Activated CD4-positive, alpha-beta memory T cell treated with anti-CD3 and anti-CD28 coated beads, Interleukin-2, amount 10 ng/mL, durations not matched to agents 7 days and 5 days (primary cell): Measurements from ENCODE around the gene WFIKKN1. TPM values are rescaled to one million over a fixed set of nuclear protein-coding genes. Genes with fewer than 3 reads are reported as not detected.

Experiments used
- CTCF ChIA-PET: fragments of 350-600 bp; sonication (Branson Sonifier 250); formaldehyde crosslinking; loops from one replicate; lab custom pipeline; 2021; ENCODE audit warnings: antibody characterized with exemption, inconsistent platforms; lab: Charles Lee
- POLR2A ChIA-PET: fragments of 350-600 bp; sonication (Branson Sonifier 250); formaldehyde crosslinking; loops from one replicate; lab custom pipeline; 2021; ENCODE audit warnings: antibody characterized with exemption; lab: Charles Lee
- DNase-seq: peaks from one replicate; pipeline ENCODE4 v3.0.0-alpha.2; 2020
- H3K27ac Mint-ChIP-seq: one replicate; pipeline ENCODE4 v1.8.0; 2021; ENCODE audit warnings: mild to moderate bottlenecking, mixed read lengths
- H3K27me3 Mint-ChIP-seq: one replicate; pipeline ENCODE4 v1.8.0; 2021; ENCODE audit warnings: mixed read lengths
- H3K36me3 Mint-ChIP-seq: one replicate; pipeline ENCODE4 v1.8.0; 2021; ENCODE audit warnings: low read depth, mixed read lengths
- H3K4me1 Mint-ChIP-seq: one replicate; pipeline ENCODE4 v1.8.0; 2021; ENCODE audit warnings: mixed read lengths
- H3K4me3 Mint-ChIP-seq: one replicate; pipeline ENCODE4 v1.8.0; 2021; ENCODE audit warnings: mild to moderate bottlenecking, mixed read lengths
- H3K9me3 Mint-ChIP-seq: one replicate; pipeline ENCODE4 v1.8.0; 2021; ENCODE audit warnings: mixed read lengths
- total RNA-seq, 2 experiments: library from RNA; stranded (reverse); gene quantifications; one replicate each; pipeline ENCODE4 v1.2.3, GENCODE V29; 2021

Gene WFIKKN1
- total RNA-seq, 2 experiments from 2014 or later = 0.10 to 0.13 TPM

DNA sequence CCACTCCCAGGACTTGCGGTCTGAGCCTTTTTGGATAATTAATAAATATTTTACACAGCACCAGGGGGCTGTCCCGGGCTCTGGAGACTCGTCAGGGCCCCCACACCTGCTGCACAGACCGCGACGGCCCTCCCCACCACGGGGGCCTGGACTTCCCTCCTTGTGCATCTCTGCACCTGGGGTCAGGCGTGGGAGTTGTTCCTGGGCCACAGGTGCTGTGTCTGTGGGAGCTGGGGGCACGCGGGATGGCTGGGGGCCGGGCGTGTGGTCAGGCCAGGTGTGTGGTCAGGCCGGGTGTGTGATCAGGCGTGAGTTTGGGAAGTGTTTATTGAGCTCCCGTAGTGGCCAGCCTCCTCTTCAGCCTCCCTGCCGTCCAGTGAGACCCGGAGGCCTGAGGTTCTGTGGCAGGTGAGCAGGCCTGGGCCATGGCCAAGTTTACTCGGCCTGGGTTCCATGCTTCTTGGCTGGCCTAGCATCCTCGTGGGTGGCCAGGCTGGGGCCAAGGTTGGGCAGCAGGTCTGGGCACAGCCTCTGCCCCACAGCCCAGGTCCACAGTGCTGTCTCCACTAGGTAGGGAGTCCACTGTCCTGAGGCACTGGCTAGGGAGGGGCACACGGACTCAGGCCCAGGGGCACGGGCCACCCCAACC lies 47.5 kb downstream of the WFIKKN1 start:
- peak overlapping the region; percentile 68 for H3K4me3 Mint-ChIP-seq
- peaks cover 44% of the 10 kb centered on the region for H3K4me1 Mint-ChIP-seq
- no peaks in the 10 kb centered on the region for H3K27me3 Mint-ChIP-seq
- H3K27ac Mint-ChIP-seq = no peak overlapping the region
- POLR2A ChIA-PET = interaction anchor here (1.0 to 4.9 kb wide), 5 partner anchors 9 to 30 kb away, joined by 3 to 35 read pairs (median 5); partner anchors contain the start of genes RHOT2 and WDR24
- CTCF ChIA-PET = no interaction called here
- peaks cover 18% of the 10 kb centered on the region for H3K36me3 Mint-ChIP-seq
- no peaks in the 10 kb centered on the region for H3K9me3 Mint-ChIP-seq
- no peak for DNase-seq

DNA sequence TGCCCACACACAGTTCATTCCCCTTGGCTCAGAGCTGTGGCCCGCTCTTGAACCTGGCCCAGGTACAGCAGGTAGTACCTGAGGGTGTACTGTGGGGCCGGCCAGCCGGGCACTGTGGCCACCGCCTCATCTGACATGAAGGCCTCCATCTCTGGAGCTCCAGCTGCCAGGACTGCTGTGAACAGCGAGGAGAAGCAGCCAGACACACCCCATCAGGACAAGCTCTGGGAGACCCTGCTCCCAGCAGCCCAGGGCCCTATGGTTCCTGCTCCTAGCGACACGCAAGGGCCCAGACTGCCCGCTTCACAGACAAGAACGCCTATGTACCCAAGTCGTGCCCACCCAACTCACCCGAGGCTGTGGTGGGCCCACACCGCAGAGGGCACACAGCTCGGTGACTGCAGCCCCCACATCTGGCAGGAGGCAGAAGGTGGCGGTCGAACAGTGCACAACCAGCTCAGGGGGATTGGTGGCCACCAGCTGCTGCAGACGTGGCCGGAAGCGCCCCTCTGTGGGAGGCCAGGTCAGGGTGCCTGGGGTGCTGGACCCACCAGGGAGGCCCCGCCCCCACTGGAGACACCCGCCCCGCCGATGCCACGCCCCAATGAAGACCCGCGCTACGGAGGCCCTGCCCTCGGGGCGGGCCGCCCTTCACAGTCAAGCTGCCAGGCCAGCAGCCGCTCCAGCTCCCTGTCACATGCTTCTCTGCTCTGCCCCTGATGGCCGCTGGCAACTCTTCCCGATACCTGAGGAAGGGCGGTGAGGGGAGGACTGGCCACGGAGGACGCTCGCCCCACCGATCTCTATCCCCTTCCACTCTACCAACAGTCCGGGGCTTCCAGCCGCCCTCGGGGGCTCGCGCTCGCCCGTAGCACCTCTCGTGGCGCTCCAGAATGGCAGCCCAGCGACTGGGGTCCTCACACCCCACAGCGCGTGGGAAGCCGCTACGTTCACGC lies 48.4 kb downstream of the WFIKKN1 start:
- H3K4me1 Mint-ChIP-seq = peaks cover 47% of the 10 kb centered on the region
- ChIA-PET CTCF (interaction anchor here (2.1 kb wide), 1 partner anchor 11 kb away, joined by 8 read pairs; the partner anchor contains the start of gene RHOT2), POLR2A (interaction anchor here (1.0 to 4.9 kb wide), 6 partner anchors 9 to 31 kb away, joined by 3 to 35 read pairs (median 4); partner anchors contain the start of genes RHOT2 and WDR24)
- H3K27ac Mint-ChIP-seq = peak overlapping the region; percentile 58
- H3K27me3 Mint-ChIP-seq = no peaks in the 10 kb centered on the region
- peak overlapping the region; percentile 68 for H3K4me3 Mint-ChIP-seq
- DNase-seq = peak; percentile 60
- no peaks in the 10 kb centered on the region for H3K9me3 Mint-ChIP-seq
- H3K36me3 Mint-ChIP-seq = peaks cover 19% of the 10 kb centered on the region

DNA sequence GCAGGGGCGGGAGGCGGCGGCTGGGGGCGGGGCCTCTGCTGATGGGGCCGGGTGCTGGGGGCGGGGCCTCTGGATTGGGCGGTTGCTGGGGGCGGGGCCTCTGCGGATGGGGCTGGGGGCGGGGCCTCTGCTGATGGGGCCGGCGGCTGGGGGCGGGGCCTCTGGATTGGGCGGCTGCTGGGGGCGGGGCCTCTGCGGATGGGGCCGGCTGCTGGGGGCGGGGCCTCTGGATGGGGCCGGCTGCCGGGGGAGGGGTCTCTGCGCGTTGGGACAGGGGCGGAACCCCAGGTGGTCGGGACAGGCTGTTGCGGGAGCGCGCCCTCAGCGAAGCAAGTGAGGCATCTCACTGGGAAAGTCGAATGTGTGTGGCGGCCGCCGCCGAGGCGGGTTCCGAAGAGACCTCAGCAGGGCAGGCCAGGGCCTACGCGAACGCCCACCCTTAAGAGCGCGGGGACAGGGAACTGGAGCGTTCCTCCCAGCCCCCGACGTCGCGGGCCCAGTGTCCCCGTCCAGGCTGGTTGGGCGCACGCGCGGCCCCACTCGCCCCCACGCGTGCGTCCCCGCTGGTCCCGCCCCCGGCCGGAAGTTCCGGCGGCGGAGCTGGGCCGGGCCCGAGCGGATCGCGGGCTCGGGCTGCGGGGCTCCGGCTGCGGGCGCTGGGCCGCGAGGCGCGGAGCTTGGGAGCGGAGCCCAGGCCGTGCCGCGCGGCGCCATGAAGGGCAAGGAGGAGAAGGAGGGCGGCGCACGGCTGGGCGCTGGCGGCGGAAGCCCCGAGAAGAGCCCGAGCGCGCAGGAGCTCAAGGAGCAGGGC lies 49.2 kb downstream of the WFIKKN1 start, which contains the start of gene STUB1:
Gene STUB1 (plus strand): TSS at position 597 of the 811 bp plus-strand sequence. CDS start 116 bp downstream, at position 713.
- POLR2A ChIA-PET = interaction anchor here (0.6 to 4.9 kb wide), 12 partner anchors 10 to 1285 kb away, joined by 3 to 35 read pairs (median 4); partner anchors contain the start of genes METTL26, RHOT2, RPS2 and WDR24
- H3K9me3 Mint-ChIP-seq = no peaks in the 10 kb centered on the region
- H3K27me3 Mint-ChIP-seq = no peaks in the 10 kb centered on the region
- DNase-seq = peak; percentile 91
- H3K4me3 Mint-ChIP-seq = peak within 1 kb of the TSS; percentile 81
- CTCF ChIA-PET = interaction anchor here (1.0 to 2.1 kb wide), 5 partner anchors 12 to 32 kb away, joined by 3 to 8 read pairs (median 4); partner anchors contain the start of gene RHOT2
- peak within 1 kb of the TSS; percentile 82 for H3K27ac Mint-ChIP-seq
- peaks cover 49% of the 10 kb centered on the region for H3K4me1 Mint-ChIP-seq
- peaks cover 20% of the 10 kb centered on the region for H3K36me3 Mint-ChIP-seq

DNA sequence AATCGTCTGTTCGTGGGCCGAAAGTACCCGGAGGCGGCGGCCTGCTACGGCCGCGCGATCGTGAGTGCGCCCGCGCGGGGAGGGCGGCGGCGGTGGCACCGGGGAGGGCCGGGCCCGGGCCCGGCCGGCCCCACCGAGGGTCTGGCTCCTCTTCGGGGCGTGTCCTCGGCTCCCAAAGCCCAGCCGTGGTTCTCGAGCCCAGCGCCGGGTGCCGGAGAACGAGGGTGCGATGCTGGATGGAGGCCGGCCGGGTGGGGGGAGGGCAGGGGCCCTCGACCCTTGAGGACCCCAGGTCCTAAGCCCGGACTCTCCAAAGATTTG lies 49.8 kb downstream of the WFIKKN1 start:
- Mint-ChIP-seq H3K27ac (peak overlapping the region; percentile 62), H3K36me3 (peaks cover 20% of the 10 kb centered on the region), H3K9me3 (no peaks in the 10 kb centered on the region), H3K4me1 (peaks cover 46% of the 10 kb centered on the region), H3K27me3 (no peaks in the 10 kb centered on the region), H3K4me3 (peak overlapping the region; percentile 81)
- ChIA-PET CTCF (interaction anchor here (1.0 to 2.1 kb wide), 5 partner anchors 13 to 32 kb away, joined by 3 to 8 read pairs (median 4); partner anchors contain the start of gene RHOT2), POLR2A (interaction anchor here (0.6 to 4.9 kb wide), 11 partner anchors 10 to 1284 kb away, joined by 3 to 35 read pairs (median 4); partner anchors contain the start of genes METTL26, RHOT2, RPS2 and WDR24)
- DNase-seq = no peak

DNA sequence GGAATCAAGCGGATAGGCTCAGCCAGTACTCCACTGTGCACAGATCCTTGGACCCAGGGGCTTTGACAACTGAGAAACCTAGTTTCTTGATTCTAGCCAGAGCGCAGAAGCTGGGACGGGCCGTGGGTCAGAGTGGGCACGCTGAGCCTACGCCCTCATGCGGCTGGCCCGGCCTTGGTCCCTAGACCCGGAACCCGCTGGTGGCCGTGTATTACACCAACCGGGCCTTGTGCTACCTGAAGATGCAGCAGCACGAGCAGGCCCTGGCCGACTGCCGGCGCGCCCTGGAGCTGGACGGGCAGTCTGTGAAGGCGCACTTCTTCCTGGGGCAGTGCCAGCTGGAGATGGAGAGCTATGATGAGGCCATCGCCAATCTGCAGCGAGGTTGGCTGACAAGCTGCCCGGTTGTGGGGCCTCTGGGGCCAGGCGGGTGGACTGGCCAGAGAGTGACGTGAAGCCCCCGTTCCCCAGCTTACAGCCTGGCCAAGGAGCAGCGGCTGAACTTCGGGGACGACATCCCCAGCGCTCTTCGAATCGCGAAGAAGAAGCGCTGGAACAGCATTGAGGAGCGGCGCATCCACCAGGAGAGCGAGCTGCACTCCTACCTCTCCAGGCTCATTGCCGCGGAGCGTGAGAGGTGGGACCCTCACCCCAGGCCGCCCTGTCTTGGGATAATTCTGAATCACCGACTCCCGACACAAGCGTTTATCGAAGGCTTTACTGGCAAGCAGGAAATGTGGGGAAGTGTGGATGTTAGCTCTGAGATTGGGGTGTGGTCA lies 50.4 kb downstream of the WFIKKN1 start:
- Mint-ChIP-seq H3K9me3 (no peaks in the 10 kb centered on the region), H3K4me1 (peaks cover 51% of the 10 kb centered on the region), H3K36me3 (peaks cover 24% of the 10 kb centered on the region), H3K27ac (peak overlapping the region; percentile 62), H3K4me3 (peak overlapping the region; percentile 81), H3K27me3 (no peaks in the 10 kb centered on the region)
- ChIA-PET CTCF (interaction anchor here (1.0 to 2.1 kb wide), 6 partner anchors 13 to 33 kb away, joined by 3 to 8 read pairs (median 4); partner anchors contain the start of gene RHOT2), POLR2A (interaction anchor here (0.6 to 4.9 kb wide), 11 partner anchors 9 to 1284 kb away, joined by 3 to 35 read pairs (median 4); partner anchors contain the start of genes METTL26, RHOT2, RPS2 and WDR24)
- DNase-seq = no peak

DNA sequence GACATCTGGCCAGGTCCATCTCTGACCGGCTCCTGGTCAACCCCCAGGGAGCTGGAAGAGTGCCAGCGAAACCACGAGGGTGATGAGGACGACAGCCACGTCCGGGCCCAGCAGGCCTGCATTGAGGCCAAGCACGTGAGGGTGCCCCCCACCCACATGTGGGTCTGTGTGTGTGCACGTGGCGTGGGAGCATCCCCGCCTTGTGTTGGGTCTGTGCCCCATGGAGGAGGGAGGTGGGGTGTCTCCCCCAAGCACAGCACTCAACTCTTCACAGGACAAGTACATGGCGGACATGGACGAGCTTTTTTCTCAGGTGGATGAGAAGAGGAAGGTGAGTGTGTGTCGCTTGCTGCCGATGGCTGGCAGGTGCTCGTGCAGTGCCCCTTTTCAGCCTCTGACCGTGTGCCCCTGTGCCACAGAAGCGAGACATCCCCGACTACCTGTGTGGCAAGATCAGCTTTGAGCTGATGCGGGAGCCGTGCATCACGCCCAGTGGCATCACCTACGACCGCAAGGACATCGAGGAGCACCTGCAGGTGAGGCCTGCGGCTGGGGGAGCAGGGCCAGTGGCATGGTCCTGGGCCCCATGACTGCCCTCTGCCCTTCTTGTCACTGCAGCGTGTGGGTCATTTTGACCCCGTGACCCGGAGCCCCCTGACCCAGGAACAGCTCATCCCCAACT lies 51.1 kb downstream of the WFIKKN1 start:
- Mint-ChIP-seq H3K27ac (peak overlapping the region; percentile 58), H3K36me3 (peaks cover 27% of the 10 kb centered on the region), H3K4me1 (peaks cover 49% of the 10 kb centered on the region), H3K9me3 (no peaks in the 10 kb centered on the region), H3K27me3 (no peaks in the 10 kb centered on the region), H3K4me3 (peak overlapping the region; percentile 81)
- no peak for DNase-seq
- ChIA-PET POLR2A (interaction anchor here (1.3 to 4.9 kb wide), 4 partner anchors 8 to 110 kb away, joined by 3 to 35 read pairs (median 14); partner anchors contain the start of genes RHOT2 and WDR24), CTCF (interaction anchor here (1.7 kb wide), 1 partner anchor 14 kb away, joined by 4 read pairs; the partner anchor contains the start of gene RHOT2)

DNA sequence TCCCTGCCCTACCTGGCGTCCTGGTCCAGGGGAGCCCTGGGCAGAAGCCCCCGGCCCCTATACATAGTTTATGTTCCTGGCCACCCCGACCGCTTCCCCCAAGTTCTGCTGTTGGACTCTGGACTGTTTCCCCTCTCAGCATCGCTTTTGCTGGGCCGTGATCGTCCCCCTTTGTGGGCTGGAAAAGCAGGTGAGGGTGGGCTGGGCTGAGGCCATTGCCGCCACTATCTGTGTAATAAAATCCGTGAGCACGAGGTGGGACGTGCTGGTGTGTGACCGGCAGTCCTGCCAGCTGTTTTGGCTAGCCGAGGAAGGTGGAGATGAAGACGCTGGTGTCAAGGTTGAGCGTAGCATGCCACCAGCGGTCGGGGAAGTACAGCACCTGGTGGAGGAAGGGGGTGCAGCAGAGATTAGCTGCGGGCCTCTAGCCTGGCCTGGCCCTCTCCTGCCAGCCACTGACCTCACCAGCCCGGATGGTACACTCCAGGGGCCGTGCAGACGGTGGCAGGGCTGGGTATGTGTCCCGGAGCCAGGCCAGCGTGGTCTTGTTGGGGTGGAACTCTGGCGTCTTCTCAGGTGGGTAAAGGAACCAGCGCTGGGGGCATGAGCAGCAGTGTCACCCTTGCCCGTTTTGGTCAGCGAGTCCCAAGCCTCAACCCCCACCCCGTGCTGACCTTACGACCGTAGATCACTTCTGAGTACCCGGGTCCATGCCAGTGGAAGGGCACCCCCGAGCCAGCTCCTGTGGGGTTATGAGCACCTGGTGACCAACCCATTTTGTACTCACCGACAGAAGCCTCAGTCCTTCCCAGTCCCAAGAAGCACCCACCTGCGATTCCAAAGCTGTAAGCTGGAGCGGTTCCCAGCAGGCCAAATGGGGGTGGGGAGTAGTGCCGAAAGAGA lies 52.0 kb downstream of the WFIKKN1 start:
- Mint-ChIP-seq H3K27me3 (no peaks in the 10 kb centered on the region), H3K4me3 (peak overlapping the region; percentile 81), H3K36me3 (peaks cover 31% of the 10 kb centered on the region), H3K27ac (peak overlapping the region; percentile 58), H3K9me3 (no peaks in the 10 kb centered on the region), H3K4me1 (peaks cover 45% of the 10 kb centered on the region)
- DNase-seq = no peak
- ChIA-PET POLR2A (interaction anchor here (1.5 to 4.9 kb wide), 3 partner anchors 7 to 15 kb away, joined by 5 to 35 read pairs (median 22); partner anchors contain the start of genes RHOT2 and WDR24), CTCF (interaction anchor here (1.7 kb wide), 1 partner anchor 15 kb away, joined by 4 read pairs; the partner anchor contains the start of gene RHOT2)

DNA sequence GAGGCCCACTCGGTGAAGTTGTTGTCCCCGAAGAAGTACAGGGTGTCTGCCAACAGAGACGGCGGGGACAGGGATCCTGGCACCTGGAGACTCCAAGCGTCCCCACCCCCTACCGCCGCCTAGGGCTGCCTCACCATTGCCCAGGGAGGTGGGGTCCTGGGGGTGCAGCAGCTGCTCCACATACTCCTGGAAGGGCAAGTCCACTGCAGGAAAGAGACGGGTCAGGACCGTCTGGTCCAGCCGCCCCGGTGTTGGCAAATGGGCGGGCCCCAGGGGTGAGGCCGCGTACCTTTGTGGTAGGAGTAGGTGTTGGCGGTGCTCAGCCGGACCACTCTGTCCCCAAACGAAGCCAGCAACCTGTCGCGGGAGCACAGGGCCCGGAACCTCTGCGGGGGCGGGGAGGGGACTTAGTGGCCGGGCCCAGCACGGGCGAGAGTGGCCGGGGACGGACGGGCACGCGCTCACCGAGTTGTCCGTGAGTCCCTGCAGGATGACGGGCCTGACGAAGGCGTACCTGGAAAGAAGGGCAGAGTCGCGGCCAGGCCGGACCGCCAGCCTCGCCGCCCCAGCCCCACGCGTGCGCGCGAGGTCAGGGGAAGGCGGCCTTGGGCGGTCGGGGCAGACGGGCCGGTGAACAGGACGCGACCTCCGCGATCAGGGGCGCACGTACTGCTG lies 52.7 kb downstream of the WFIKKN1 start:
- POLR2A ChIA-PET = interaction anchor here (1.0 to 1.9 kb wide), 8 partner anchors 8 to 47 kb away, joined by 3 to 16 read pairs (median 5); partner anchors contain the start of genes ANTKMT, METTL26 and RHBDL1

More for the DNA sequence above, 52.7 kb downstream of the WFIKKN1 start:
- Mint-ChIP-seq H3K27me3 (no peaks in the 10 kb centered on the region), H3K4me1 (peaks cover 47% of the 10 kb centered on the region), H3K4me3 (peak overlapping the region; percentile 81), H3K27ac (peak overlapping the region; percentile 35), H3K36me3 (peaks cover 31% of the 10 kb centered on the region), H3K9me3 (no peaks in the 10 kb centered on the region)
- DNase-seq = no peak
- CTCF ChIA-PET = no interaction called here
